Measurements from ENCODE around the gene WWOX.
"Not testable (repeated sequence)": the region's sequence is repeated elsewhere in the genome, so short reads cannot be mapped to it uniquely, and the experiment has no call there.

The WWOX gene

DNA sequence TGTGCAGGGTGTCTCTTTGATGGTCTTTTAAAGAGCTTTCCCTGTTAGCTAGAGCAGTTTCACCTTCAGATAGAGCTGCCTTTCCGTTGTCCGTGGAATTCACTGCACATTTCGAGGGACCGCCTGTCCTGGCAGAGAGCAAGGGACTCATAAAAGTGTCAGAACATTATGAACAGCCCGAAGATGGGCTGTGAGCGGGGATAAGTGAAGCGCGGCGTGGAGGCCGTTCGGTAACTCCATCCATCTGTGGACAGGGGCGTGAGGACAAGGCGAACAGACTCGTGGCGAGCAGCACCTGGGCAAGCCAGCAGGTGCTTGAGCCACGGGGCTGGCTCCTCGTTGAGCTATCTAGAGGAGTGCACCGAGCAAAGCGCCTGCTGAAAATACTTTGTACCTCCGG lies 1129.9 kb downstream of the WWOX start:
- ATAC-seq: no peak
- TF ChIP-seq ZC3H10 (CRISPR knock-in tag; IDR thresholded peaks at IDR 0.05) (no peak), ZNF70 (CRISPR knock-in tag; IDR thresholded peaks at IDR 0.05) (no peak), CSRNP3 (CRISPR knock-in tag; IDR thresholded peaks at IDR 0.05) (no peak), CSDC2 (CRISPR knock-in tag; IDR thresholded peaks at IDR 0.05) (no peak), PPARA (CRISPR knock-in tag; IDR thresholded peaks at IDR 0.05; ENCODE audit: borderline replicate concordance) (no peak), ZFP3 (CRISPR knock-in tag; IDR thresholded peaks at IDR 0.05) (no peak), RARB (CRISPR knock-in tag; IDR thresholded peaks at IDR 0.05) (no peak)

DNA sequence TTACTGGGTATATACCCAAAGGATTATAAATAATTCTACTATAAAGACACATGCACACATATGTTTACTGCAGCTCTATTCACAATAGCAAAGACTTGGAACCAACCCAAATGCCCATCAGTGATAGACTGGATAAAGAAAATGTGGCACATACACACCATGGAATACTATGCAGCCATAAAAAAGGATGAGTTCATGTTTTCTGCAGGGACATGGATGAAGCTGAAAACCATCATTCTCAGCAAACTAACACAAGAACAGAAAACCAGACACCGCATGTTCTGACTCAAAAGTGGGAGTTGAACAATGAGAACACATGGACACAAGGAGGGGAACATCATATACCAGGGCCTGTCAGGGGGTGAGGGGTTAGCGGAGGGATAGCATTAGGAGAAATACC lies 1146.2 kb downstream of the WWOX start:
- ATAC-seq: not testable (repeated sequence)

DNA sequence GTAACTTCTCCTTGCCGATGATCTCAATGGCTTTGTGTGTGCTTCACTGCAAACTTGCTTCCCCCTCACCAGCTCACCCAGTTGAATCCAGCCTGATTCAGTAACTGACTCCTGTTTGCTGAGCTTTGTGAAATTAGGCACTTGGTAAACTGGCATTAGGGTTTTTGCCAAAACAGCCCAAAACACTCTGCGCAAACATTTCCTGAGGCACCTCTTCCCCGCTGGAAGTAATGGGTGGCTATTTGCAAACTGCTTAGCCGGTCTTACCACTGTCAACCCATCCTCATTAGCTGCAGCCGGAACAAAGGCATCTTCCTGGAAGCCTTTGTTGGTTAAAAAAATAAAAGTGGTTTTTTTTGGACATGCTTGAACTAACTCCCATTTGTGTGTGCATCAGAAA lies 1147.9 kb downstream of the WWOX start:
- ATAC-seq: no peak
- TF ChIP-seq CSRNP3 (CRISPR knock-in tag; IDR thresholded peaks at IDR 0.05) (no peak), ZNF8 (CRISPR knock-in tag; IDR thresholded peaks at IDR 0.05) (no peak), ZNF565 (CRISPR knock-in tag; conservative IDR thresholded peaks at IDR 0.05; ENCODE audit: low read depth) (no peak), SNAI2 (CRISPR knock-in tag; IDR thresholded peaks at IDR 0.05) (no peak), CREB5 (CRISPR knock-in tag; IDR thresholded peaks at IDR 0.05; ENCODE audit: low read depth) (no peak), ARNTL (CRISPR knock-in tag; IDR thresholded peaks at IDR 0.05; ENCODE audit: borderline replicate concordance, low read depth) (no peak), ZNF70 (CRISPR knock-in tag; IDR thresholded peaks at IDR 0.05) (no peak), PPARA (CRISPR knock-in tag; IDR thresholded peaks at IDR 0.05; ENCODE audit: borderline replicate concordance) (no peak), ZFP30 (CRISPR knock-in tag; IDR thresholded peaks at IDR 0.05) (no peak), ISL1 (CRISPR knock-in tag; IDR thresholded peaks at IDR 0.05) (no peak), BACH2 (CRISPR knock-in tag; IDR thresholded peaks at IDR 0.05; ENCODE audit: borderline replicate concordance) (no peak), ZC3H10 (CRISPR knock-in tag; IDR thresholded peaks at IDR 0.05) (no peak), RARB (CRISPR knock-in tag; IDR thresholded peaks at IDR 0.05) (no peak), CSDC2 (CRISPR knock-in tag; IDR thresholded peaks at IDR 0.05) (no peak)
- TF ChIP-seq, protein P1, sequence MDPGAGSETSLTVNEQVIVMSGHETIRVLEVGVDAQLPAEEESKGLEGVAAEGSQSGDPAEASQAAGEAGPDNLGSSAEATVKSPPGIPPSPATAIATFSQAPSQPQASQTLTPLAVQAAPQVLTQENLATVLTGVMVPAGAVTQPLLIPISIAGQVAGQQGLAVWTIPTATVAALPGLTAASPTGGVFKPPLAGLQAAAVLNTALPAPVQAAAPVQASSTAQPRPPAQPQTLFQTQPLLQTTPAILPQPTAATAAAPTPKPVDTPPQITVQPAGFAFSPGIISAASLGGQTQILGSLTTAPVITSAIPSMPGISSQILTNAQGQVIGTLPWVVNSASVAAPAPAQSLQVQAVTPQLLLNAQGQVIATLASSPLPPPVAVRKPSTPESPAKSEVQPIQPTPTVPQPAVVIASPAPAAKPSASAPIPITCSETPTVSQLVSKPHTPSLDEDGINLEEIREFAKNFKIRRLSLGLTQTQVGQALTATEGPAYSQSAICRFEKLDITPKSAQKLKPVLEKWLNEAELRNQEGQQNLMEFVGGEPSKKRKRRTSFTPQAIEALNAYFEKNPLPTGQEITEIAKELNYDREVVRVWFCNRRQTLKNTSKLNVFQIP (CRISPR knock-in tag; IDR thresholded peaks at IDR 0.05; ENCODE audit: borderline replicate concordance, low read depth): no peak

DNA sequence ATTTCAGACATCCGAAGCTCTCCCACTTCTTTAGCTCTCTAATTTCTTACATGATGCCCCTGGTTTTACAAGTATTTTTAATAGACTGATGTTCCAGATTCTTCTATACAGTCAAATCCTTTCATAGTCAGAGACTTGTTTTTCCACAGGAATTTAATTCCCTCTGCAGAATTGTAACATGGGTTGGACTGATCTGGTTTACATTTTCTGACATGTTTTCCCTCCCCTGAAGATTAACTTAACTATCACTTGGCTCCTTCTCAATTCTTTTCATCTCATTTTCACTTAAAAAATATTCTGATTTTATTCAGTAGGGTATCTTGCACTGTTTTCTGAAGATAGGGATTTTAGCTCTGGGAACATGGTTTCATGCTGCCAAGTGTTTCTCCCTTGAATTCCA lies 1148.9 kb downstream of the WWOX start:
- TF ChIP-seq PATZ1 (CRISPR knock-in tag; IDR thresholded peaks at IDR 0.05; ENCODE audit: borderline replicate concordance): no peak
- TF ChIP-seq ARNTL (CRISPR knock-in tag; IDR thresholded peaks at IDR 0.05; ENCODE audit: borderline replicate concordance, low read depth): no peak
- no peak for TF ChIP-seq ISL1 (CRISPR knock-in tag; IDR thresholded peaks at IDR 0.05)
- no peak for TF ChIP-seq TSHZ2 (CRISPR knock-in tag; IDR thresholded peaks at IDR 0.05)
- TF ChIP-seq CSRNP3 (CRISPR knock-in tag; IDR thresholded peaks at IDR 0.05): no peak
- no peak for ATAC-seq

Measured in SK-N-SH treated with all-trans-retinoic acid at 6 μM for 48 hours (cell line).